ENCODE results near the gene SLCO4C1. TPM values are rescaled to one million over a fixed set of nuclear protein-coding genes. Genes with fewer than 3 reads are reported as not detected.
"Not testable (repeated sequence)": the region's sequence is repeated elsewhere in the genome, so short reads cannot be mapped to it uniquely, and the experiment has no call there.

Gene SLCO4C1
- 1.1 and 1.5 TPM in 2 replicates for total RNA-seq

GRCh38 chr5:102296178-102296817 is at the start of gene SLCO4C1:
TSS of gene SLCO4C1 (minus strand) at chr5:102296284. CDS start at chr5:102296262, 22 bp downstream.
- peak; percentile 34 for DNase-seq (ENCODE audit: low read depth)
- TF ChIP-seq CTCF (IDR thresholded peaks at IDR 0.05; ENCODE audit: insufficient read depth, low read length, poor library complexity, severe bottlenecking) = peak; percentile 88
- peak within 1 kb of the TSS; percentile 84 for H3K4me3 ChIP-seq (ENCODE audit: low read depth, low read length)
- H3K36me3 ChIP-seq (ENCODE audit: control insufficient read depth, insufficient read depth, low read length) = no peaks in the 10 kb centered on the region
- no peaks in the 10 kb centered on the region for H3K27me3 ChIP-seq (ENCODE audit: control insufficient read depth, insufficient read depth, low read length)

GRCh38 chr5:102341681-102342288 is 45.7 kb upstream of the SLCO4C1 start:
- no peaks in the 10 kb centered on the region for H3K36me3 ChIP-seq (ENCODE audit: control insufficient read depth, insufficient read depth, low read length)
- no peak for DNase-seq (ENCODE audit: low read depth)
- no peak overlapping the region for H3K4me3 ChIP-seq (ENCODE audit: low read depth, low read length)
- no peak for TF ChIP-seq CTCF (IDR thresholded peaks at IDR 0.05; ENCODE audit: insufficient read depth, low read length, poor library complexity, severe bottlenecking)
- H3K27me3 ChIP-seq (ENCODE audit: control insufficient read depth, insufficient read depth, low read length) = no peaks in the 10 kb centered on the region

GRCh38 chr5:102324714-102325113 is 28.6 kb upstream of the SLCO4C1 start:
- no peak overlapping the region for H3K4me3 ChIP-seq (ENCODE audit: low read depth, low read length)
- no peak for DNase-seq (ENCODE audit: low read depth)
- no peaks in the 10 kb centered on the region for H3K36me3 ChIP-seq (ENCODE audit: control insufficient read depth, insufficient read depth, low read length)
- no peak for TF ChIP-seq CTCF (IDR thresholded peaks at IDR 0.05; ENCODE audit: insufficient read depth, low read length, poor library complexity, severe bottlenecking)
- H3K27me3 ChIP-seq (ENCODE audit: control insufficient read depth, insufficient read depth, low read length) = no peaks in the 10 kb centered on the region

- H3K36me3 ChIP-seq (ENCODE audit: control insufficient read depth, insufficient read depth, low read length); DNase-seq (ENCODE audit: low read depth); H3K4me3 ChIP-seq (ENCODE audit: low read depth, low read length); H3K27me3 ChIP-seq (ENCODE audit: control insufficient read depth, insufficient read depth, low read length): not testable (repeated sequence)
Measured at GRCh38 chr5:102318801-102319200, 22.7 kb upstream of the SLCO4C1 start.

- TF ChIP-seq CTCF (IDR thresholded peaks at IDR 0.05; ENCODE audit: insufficient read depth, low read length, poor library complexity, severe bottlenecking) = no peak
- H3K27me3 ChIP-seq (ENCODE audit: control insufficient read depth, insufficient read depth, low read length) = no peaks in the 10 kb centered on the region
- H3K36me3 ChIP-seq (ENCODE audit: control insufficient read depth, insufficient read depth, low read length) = no peaks in the 10 kb centered on the region
- no peak overlapping the region for H3K4me3 ChIP-seq (ENCODE audit: low read depth, low read length)
- DNase-seq (ENCODE audit: low read depth) = no peak
Measured at GRCh38 chr5:102314328-102314727, 18.2 kb upstream of the SLCO4C1 start.

GRCh38 chr5:102313912-102314311 is 17.8 kb upstream of the SLCO4C1 start:
- H3K4me3 ChIP-seq (ENCODE audit: low read depth, low read length) = no peak overlapping the region
- no peak for TF ChIP-seq CTCF (IDR thresholded peaks at IDR 0.05; ENCODE audit: insufficient read depth, low read length, poor library complexity, severe bottlenecking)
- DNase-seq (ENCODE audit: low read depth) = no peak

More at GRCh38 chr5:102313912-102314311, 17.8 kb upstream of the SLCO4C1 start:
- no peaks in the 10 kb centered on the region for H3K36me3 ChIP-seq (ENCODE audit: control insufficient read depth, insufficient read depth, low read length)
- no peaks in the 10 kb centered on the region for H3K27me3 ChIP-seq (ENCODE audit: control insufficient read depth, insufficient read depth, low read length)

Data from kidney epithelial cell (primary cell).